ENCODE measurements around the gene RARRES1. TPM values are rescaled to one million over a fixed set of nuclear protein-coding genes. Genes with fewer than 3 reads are reported as not detected.

RARRES1 gene
- total RNA-seq, 1 experiment from 2014 or later = not detected

GRCh38 chr3:158651192-158651591 lies 81.1 kb downstream of the RARRES1 start:
- peaks cover under 1% of the 10 kb centered on the region for H3K4me1 Mint-ChIP-seq (ENCODE audit: insufficient read depth, unreplicated experiment)

GRCh38 chr3:158649791-158650190 lies 82.5 kb downstream of the RARRES1 start:
- Mint-ChIP-seq H3K36me3 (ENCODE audit: insufficient read depth, unreplicated experiment) (peaks cover 69% of the 10 kb centered on the region), H3K9me3 (ENCODE audit: unreplicated experiment) (no peaks in the 10 kb centered on the region), H3K27me3 (ENCODE audit: insufficient read depth, unreplicated experiment) (no peaks in the 10 kb centered on the region), H3K27ac (ENCODE audit: low read depth, unreplicated experiment) (peak overlapping the region; percentile 16), H3K4me1 (ENCODE audit: insufficient read depth, unreplicated experiment) (peaks cover 6% of the 10 kb centered on the region), H3K4me3 (ENCODE audit: unreplicated experiment) (no peak overlapping the region)
- BruUV-seq (replicated peaks) = no TSS peak
- ChIA-PET CTCF (interaction anchor here (3.0 kb wide), 1 partner anchor 10 kb away, joined by 26 read pairs; no protein-coding TSS in a partner anchor), POLR2A (no interaction called here)
- no peak for DNase-seq (ENCODE audit: unreplicated experiment)
- intact Hi-C loops (cut with micrococcal nuclease) = no loop called here
- no peak for TF ChIP-seq CTCF (IDR thresholded peaks at IDR 0.05; ENCODE audit: unreplicated experiment)

More at GRCh38 chr3:158651192-158651591, 81.1 kb downstream of the RARRES1 start:
- peaks cover 81% of the 10 kb centered on the region for H3K36me3 Mint-ChIP-seq (ENCODE audit: insufficient read depth, unreplicated experiment)
- ChIA-PET CTCF (interaction anchor here (0.6 to 1.3 kb wide), 2 partner anchors 143 to 1155 kb away, joined by 3 read pairs; no protein-coding TSS in a partner anchor), POLR2A (interaction anchor here (0.9 kb wide), 1 partner anchor 17 kb away, joined by 3 read pairs; no protein-coding TSS in a partner anchor)
- no peak overlapping the region for H3K27ac Mint-ChIP-seq (ENCODE audit: low read depth, unreplicated experiment)
- H3K9me3 Mint-ChIP-seq (ENCODE audit: unreplicated experiment) = no peaks in the 10 kb centered on the region
- no peak for DNase-seq (ENCODE audit: unreplicated experiment)
- intact Hi-C loops (cut with micrococcal nuclease) = no loop called here
- no peaks in the 10 kb centered on the region for H3K27me3 Mint-ChIP-seq (ENCODE audit: insufficient read depth, unreplicated experiment)
- TF ChIP-seq CTCF (IDR thresholded peaks at IDR 0.05; ENCODE audit: unreplicated experiment) = no peak
- no peak overlapping the region for H3K4me3 Mint-ChIP-seq (ENCODE audit: unreplicated experiment)
- no TSS peak for BruUV-seq (replicated peaks)

Other genes with a start within 250 kb of the RARRES1 start
- gene MLF1, start 161.3 kb downstream of the RARRES1 start, total RNA-seq (2022) = 5.0 and 6.8 TPM in 2 replicates
- gene GFM1, start 87.9 kb downstream of the RARRES1 start, total RNA-seq (2022) = 53.9 and 54.1 TPM in 2 replicates
- 3.4 and 4.4 TPM in 2 replicates for gene LXN, start 59.8 kb downstream of the RARRES1 start, total RNA-seq (2022)
- 28.9 and 34.7 TPM in 2 replicates for gene MFSD1, start 69.6 kb upstream of the RARRES1 start, total RNA-seq (2022)

All from MCF 10A (cell line).